ENCODE results near the gene HMCN2.

DNA sequence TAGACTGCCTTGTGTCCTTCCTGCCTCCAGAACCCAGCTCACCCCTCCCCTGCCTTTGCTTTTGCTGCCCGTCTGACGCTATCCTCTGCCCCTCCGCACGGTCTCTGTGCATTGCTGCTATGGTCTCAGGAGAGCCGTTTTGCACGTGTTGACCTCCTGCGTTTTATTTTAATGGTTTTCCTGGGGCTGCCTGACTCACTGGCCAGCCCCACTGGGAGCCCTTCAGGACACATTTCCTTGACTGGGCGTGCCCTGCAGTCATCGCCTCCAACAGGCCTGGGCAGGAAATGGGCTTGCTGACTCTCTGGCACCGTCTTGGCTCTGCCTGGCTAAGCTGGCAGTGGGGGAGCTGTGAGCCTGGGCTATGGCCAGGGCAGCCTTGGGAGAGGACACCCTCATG, 161.3 kb downstream of the HMCN2 start:
- no peak for TF ChIP-seq POLR2A (IDR thresholded peaks at IDR 0.05)
- TF ChIP-seq, protein P1, sequence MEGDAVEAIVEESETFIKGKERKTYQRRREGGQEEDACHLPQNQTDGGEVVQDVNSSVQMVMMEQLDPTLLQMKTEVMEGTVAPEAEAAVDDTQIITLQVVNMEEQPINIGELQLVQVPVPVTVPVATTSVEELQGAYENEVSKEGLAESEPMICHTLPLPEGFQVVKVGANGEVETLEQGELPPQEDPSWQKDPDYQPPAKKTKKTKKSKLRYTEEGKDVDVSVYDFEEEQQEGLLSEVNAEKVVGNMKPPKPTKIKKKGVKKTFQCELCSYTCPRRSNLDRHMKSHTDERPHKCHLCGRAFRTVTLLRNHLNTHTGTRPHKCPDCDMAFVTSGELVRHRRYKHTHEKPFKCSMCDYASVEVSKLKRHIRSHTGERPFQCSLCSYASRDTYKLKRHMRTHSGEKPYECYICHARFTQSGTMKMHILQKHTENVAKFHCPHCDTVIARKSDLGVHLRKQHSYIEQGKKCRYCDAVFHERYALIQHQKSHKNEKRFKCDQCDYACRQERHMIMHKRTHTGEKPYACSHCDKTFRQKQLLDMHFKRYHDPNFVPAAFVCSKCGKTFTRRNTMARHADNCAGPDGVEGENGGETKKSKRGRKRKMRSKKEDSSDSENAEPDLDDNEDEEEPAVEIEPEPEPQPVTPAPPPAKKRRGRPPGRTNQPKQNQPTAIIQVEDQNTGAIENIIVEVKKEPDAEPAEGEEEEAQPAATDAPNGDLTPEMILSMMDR (IDR thresholded peaks at IDR 0.05): no peak

Data from suprapubic skin (tissue), 3 donors.